ENCODE results near the gene DPRX.

DNA sequence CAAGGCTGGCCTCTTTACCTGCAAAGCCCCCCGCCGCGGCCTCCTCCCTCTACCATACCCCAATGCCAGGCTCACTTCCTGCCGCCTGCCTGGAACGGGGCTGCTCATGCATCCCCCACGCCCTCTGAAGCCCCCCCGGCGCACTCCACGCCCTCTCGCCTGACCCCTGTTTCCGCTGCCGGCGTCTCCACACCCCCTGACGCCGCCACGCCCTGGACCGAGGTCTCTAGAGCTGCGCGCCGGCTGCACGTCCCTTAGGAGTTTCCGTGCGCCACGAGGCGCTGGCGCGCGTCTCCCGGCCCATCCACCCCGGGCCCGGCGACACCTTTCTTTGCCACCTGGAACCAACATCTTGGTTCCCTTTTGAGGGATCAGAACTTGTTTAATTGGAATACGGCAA, 16.0 kb downstream of the DPRX start:
- TF ChIP-seq EZH2 (IDR thresholded peaks at IDR 0.05; ENCODE audit: borderline replicate concordance), result no peak
- TF ChIP-seq, protein P1, sequence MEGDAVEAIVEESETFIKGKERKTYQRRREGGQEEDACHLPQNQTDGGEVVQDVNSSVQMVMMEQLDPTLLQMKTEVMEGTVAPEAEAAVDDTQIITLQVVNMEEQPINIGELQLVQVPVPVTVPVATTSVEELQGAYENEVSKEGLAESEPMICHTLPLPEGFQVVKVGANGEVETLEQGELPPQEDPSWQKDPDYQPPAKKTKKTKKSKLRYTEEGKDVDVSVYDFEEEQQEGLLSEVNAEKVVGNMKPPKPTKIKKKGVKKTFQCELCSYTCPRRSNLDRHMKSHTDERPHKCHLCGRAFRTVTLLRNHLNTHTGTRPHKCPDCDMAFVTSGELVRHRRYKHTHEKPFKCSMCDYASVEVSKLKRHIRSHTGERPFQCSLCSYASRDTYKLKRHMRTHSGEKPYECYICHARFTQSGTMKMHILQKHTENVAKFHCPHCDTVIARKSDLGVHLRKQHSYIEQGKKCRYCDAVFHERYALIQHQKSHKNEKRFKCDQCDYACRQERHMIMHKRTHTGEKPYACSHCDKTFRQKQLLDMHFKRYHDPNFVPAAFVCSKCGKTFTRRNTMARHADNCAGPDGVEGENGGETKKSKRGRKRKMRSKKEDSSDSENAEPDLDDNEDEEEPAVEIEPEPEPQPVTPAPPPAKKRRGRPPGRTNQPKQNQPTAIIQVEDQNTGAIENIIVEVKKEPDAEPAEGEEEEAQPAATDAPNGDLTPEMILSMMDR (IDR thresholded peaks at IDR 0.05; ENCODE audit: poor library complexity), result no peak

Measured in hepatocyte (in vitro differentiated cells).